GM18498 (cell line): ENCODE results near the gene FAM83F.
A peak's percentile ranks its signal among the peaks of the same experiment; 100 is the strongest.
"Not testable (repeated sequence)": the region's sequence is repeated elsewhere in the genome, so short reads cannot be mapped to it uniquely, and the experiment has no call there.

Experiments used
- ATAC-seq: cut with Tn5 transposase; IDR thresholded peaks from one replicate; pipeline ENCODE4 v1.9.1; 2021; ENCODE audit warnings: mild to moderate bottlenecking, moderate library complexity; ENCODE audit not compliant: unreplicated experiment

FAM83F gene

GRCh38 chr22:39994566-39995392, at the start of gene FAM83F:
Gene FAM83F, plus strand, starts transcription at chr22:39994954. Its CDS starts 89 bp downstream, at chr22:39995043.
- no peak for ATAC-seq

GRCh38 chr22:39946126-39946502, 48.6 kb upstream of the FAM83F start:
- ATAC-seq: no peak

GRCh38 chr22:39946503-39947219, 48.1 kb upstream of the FAM83F start:
- no peak for ATAC-seq

- no peak for ATAC-seq
Measured at GRCh38 chr22:39947220-39948216, 47.2 kb upstream of the FAM83F start.

DNA sequence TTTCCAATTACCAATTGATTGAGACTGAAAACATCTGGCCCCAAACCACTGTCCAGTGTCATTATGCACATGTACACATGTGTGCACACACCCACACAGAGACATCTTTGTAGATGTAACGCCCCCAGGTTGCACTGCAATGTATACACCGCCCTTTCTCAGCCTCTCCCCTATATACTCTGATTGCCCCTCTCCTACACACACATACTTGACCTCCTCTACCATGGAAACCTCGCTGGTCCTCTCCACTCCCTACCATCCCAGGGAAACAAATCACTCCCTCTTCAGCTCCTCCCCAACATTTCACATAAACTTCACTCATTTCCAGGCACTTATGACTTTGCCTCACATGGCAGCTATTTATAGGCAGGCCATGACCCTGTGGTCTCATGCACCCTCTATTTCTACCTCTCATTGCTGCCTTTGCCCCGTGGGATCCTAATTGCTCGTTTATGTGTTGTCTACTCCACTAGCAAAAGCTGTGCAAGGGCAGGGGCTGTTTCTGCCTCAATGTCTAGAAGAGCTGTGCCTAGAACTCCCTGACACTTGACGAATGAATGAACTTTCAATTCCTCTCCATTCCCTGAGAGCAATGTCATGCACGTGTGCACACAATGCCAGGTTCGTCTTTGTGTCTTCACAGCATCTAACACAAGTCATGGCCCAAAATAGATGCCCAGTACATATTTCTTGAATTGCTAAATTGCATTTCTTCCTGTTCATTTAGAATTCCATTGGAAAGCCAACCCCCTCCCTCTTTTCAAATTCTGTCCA, 44.6 kb upstream of the FAM83F start:
- ATAC-seq: no peak

DNA sequence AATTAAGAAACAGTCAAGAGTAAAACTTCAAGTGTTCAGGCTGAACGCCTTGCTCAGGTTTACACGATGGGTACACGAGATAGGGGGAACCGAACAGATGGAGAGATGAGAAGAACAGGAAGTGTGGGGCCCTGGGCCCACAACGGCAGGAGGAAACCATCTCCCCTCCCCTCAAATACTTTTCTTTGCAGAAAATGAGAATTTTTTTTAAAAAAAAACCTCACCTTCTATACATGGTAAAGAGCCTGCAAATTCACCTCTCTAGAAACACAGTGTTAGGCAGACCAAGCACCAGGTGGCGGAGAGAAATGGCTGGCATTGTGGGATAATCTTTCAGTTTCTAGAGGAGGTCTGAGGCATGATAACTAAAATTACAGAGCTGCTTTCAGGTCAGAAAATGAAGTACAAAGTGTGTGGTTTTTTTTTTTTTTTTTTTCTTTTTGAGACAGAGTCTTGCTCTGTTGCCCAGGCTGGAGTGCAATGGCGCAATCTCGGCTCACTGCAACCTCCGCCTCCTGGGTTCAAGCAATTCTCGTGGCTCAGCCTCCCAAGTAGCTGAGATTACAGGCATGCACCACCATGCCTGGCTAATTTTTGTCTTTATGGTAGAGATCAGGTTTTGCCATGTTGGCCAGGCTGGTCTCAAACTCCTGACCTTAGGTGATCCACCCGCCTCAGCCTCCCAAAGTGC, 43.0 kb upstream of the FAM83F start:
- ATAC-seq: not testable (repeated sequence)

GRCh38 chr22:39952347-39952746, 42.4 kb upstream of the FAM83F start:
- ATAC-seq: no peak

DNA sequence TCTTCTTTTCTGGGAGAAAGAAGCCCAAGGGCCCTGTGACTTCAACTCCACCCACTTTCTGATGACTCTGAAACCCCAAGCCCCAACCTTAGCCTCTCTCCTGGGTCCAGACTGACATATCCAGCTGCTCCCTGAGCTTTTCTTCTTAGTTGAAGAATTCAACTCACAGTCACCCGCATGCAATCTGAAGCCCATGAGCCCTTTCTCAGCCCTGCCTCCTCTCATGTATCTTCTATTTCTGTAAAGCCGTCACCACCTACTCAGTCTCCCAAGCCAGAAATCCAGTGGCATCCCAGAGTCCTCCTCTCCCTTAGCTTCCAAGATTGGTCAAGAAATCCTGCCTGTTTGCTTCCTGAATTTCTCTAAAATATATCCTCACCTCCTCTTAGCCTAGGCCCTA, 41.7 kb upstream of the FAM83F start:
- ATAC-seq: no peak

GRCh38 chr22:39954584-39955055, 40.1 kb upstream of the FAM83F start:
- ATAC-seq: no peak

DNA sequence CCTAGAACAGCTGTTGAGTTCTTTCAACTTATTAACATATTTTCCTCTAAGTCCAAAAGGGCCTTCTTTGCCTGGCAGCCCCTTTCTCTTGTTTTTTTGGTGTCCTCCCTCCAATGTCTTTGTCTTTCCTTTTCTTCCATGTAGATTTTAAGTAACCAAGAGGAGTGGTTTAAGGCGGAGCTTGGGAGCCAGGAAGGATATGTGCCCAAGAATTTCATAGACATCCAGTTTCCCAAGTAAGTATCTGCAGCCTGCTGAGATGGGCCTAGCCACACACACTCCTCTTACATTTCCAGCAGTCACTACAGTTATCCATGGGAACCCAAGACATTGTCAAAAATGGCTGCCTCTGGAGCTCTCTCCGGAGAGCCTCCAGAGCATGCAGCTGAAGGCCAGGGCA, 39.1 kb upstream of the FAM83F start:
- no peak for ATAC-seq

GRCh38 chr22:39956932-39957664, 37.7 kb upstream of the FAM83F start:
- peak; percentile 44 for ATAC-seq

DNA sequence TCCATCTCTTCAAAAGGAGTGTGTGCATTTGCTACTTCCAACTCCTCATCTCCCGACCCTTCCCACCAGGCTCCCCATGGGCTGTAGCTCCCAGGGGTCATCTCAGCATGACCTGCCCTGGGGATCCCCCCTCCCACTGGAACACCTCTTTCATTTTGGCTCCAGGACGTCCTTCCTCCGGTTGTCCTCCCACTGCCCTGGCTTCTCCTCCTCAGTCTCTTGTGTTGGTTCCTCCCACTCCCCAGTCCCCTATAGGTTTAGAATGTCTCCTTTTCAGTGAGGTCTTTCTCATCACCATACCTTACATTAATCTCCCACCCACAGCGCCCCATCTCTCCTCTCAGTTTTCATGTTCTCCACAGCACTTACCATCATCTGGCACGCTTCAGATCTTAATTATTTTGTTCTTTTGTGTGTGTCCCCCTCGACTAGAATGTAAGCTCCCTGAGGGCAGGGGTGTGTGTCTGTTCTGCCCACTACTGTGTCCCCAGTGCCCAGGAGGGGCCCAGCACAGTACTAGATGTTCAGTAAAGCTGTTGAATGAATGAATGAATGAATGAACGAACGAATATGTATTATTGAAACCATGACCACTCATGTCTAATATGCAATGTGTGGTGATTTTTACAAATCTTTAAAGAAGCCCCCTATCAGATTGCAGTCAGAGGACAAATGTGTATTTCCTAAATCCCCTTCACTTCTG, 36.6 kb upstream of the FAM83F start:
- no peak for ATAC-seq

GRCh38 chr22:39958949-39959639, 35.7 kb upstream of the FAM83F start:
- ATAC-seq: no peak

- ATAC-seq: no peak
Measured at GRCh38 chr22:39959640-39960447, 34.9 kb upstream of the FAM83F start, which contains the start of gene TMA7B. Gene TMA7B, plus strand, starts transcription at chr22:39960397. Its CDS starts 3,978 bp downstream, at chr22:39964375.

DNA sequence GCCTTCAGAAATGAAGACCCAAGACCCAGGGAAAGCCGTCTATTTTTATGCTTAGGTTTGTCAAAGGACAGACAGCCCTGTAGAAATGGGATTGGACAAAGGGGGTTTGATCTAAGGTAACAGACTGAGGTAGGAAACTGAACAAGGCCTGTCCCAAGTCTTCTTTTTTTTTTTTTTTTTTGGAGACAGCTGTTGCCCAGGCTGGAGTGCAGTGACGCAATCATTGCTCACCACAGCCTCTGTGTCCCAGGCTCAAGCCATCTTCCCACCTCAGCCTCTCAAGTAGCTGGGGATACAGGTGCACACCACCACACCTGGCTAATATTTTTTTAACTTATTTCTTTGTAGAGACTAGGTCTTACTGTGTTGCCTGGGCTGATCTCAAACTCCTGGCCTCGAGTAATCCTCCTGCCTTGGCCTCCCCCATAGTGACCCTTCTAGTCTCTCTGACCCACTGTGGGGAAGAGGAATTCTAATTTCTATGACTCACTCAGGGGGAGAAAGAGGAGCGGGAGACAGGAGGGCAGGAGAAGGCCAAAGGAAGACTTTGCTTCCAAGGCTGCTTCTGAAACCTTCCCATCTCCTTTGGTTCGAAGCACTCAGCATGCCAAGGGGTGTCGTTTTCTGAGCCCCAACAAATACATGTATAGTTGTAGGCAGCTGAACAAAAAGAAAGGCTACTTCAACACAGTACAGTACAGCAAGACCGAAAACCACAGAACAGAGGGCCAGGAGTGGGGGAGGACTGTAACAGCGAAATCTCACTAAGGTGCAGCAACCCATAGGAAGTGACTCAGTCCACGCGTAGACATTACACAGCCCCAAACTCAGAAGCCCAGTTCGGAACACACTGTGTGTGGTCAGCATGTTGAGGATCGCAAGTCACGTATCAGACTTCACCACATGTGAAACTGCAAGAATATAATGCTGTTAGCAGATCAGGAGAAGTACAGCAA, 33.7 kb upstream of the FAM83F start:
- peak; percentile 86 for ATAC-seq

DNA sequence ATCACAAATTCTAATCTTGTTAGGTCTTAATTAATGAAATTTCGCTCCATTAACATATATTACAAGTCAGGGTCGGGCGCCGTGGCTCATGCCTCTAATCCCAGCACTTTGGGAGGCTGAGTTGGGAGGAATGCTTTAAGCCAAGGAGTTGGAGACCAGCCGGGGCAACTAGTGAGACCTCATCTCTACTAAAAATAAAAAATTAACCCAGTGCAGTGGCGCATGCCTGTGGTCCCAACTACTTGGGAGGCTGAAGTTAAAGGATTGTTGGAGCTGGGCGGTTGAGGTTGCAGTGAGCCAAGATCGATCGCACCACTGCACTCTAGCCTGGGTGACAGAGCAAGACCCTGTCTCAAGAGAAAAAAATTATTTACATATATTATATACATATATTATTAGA, 32.7 kb upstream of the FAM83F start:
- no peak for ATAC-seq
